ENCODE data around the gene SAFB2. TPM values are rescaled to one million over a fixed set of nuclear protein-coding genes. Genes with fewer than 3 reads are reported as not detected.

Gene SAFB2
- total RNA-seq, 1 donor from 2014 or later: 70.9 TPM

DNA sequence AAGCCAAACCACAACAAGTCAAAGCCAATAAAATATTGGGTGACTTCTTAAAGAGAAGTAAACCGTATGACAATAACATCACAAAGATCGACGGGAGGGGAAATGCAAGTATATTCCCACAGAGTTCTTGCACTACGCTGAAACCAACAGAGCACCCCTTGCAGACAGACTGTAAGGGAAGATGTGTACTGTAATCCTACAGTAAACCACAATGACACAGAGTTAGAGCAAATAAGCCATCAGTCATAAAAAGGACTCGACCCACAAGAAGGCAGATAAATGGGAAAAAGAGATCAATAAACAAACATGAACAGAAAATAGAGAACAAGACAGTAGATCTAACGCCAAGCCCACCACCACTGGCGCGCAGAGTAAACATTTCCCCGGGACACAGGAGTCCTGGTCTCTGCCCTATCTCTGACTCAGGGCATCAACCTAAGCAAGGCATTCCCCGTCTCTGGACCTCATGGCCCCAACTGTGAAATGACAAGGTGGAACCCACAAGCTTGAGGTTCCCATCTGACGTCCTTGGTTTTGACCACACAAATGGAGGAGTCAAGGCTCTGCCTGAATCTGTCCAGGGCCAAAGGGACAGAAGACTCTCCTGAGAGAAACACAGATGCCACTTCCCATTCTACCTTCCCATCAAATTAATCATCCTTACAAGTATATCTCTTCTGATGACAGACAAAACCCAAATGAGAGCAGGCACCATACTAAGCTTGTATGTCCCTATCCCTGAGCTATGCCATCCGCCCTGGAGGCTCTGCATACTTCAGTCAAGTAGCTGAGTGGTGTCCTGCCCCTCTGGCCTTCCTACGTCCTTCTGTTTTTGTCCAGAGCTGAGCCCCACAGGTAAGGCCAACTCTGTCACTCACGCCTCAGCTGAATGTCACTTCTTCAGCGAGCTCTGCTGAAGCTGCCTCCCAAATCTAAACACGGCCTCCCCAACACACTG is 15.0 kb downstream of the SAFB2 start:
- no peak for DNase-seq
- no peaks in the 10 kb centered on the region for H3K36me3 Mint-ChIP-seq (ENCODE audit: unreplicated experiment)
- TF ChIP-seq, protein P1, sequence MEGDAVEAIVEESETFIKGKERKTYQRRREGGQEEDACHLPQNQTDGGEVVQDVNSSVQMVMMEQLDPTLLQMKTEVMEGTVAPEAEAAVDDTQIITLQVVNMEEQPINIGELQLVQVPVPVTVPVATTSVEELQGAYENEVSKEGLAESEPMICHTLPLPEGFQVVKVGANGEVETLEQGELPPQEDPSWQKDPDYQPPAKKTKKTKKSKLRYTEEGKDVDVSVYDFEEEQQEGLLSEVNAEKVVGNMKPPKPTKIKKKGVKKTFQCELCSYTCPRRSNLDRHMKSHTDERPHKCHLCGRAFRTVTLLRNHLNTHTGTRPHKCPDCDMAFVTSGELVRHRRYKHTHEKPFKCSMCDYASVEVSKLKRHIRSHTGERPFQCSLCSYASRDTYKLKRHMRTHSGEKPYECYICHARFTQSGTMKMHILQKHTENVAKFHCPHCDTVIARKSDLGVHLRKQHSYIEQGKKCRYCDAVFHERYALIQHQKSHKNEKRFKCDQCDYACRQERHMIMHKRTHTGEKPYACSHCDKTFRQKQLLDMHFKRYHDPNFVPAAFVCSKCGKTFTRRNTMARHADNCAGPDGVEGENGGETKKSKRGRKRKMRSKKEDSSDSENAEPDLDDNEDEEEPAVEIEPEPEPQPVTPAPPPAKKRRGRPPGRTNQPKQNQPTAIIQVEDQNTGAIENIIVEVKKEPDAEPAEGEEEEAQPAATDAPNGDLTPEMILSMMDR (IDR thresholded peaks at IDR 0.05; ENCODE audit: partially characterized antibody, unreplicated experiment): no peak
- no peak overlapping the region for H3K4me3 Mint-ChIP-seq (ENCODE audit: unreplicated experiment)
- peaks cover 2% of the 10 kb centered on the region for H3K9me3 Mint-ChIP-seq (ENCODE audit: unreplicated experiment)
- H3K4me1 Mint-ChIP-seq (ENCODE audit: low read depth, unreplicated experiment): peaks cover 3% of the 10 kb centered on the region
- no peaks in the 10 kb centered on the region for H3K27me3 Mint-ChIP-seq (ENCODE audit: unreplicated experiment)
- H3K27ac Mint-ChIP-seq (ENCODE audit: unreplicated experiment): peak overlapping the region; percentile 23

DNA sequence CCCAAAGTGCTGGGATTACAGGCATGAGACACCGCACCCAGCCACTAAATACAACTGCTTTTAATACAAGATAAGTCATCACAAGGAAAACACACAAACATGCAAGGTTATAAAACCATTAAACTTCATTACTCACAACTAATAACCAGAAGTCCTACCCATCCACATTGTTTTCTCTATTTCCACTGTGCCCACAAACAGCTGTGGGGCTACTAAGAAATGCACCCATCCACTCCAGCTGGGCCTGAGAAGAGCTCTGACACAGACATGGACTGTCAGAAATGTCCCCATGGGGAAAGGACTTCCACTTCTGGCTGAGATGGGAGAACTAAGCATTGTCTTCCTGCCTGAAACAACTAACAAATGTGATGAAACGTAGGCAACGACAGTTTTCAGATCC is 17.2 kb downstream of the SAFB2 start:
- H3K27ac Mint-ChIP-seq (ENCODE audit: unreplicated experiment): no peak overlapping the region
- no peak for DNase-seq
- peaks cover 3% of the 10 kb centered on the region for H3K4me1 Mint-ChIP-seq (ENCODE audit: low read depth, unreplicated experiment)
- TF ChIP-seq, protein P1 (IDR thresholded peaks at IDR 0.05; ENCODE audit: partially characterized antibody, unreplicated experiment): no peak
- peaks cover under 1% of the 10 kb centered on the region for H3K36me3 Mint-ChIP-seq (ENCODE audit: unreplicated experiment)
- H3K27me3 Mint-ChIP-seq (ENCODE audit: unreplicated experiment): no peaks in the 10 kb centered on the region
- H3K4me3 Mint-ChIP-seq (ENCODE audit: unreplicated experiment): no peak overlapping the region
- peaks cover 2% of the 10 kb centered on the region for H3K9me3 Mint-ChIP-seq (ENCODE audit: unreplicated experiment)

DNA sequence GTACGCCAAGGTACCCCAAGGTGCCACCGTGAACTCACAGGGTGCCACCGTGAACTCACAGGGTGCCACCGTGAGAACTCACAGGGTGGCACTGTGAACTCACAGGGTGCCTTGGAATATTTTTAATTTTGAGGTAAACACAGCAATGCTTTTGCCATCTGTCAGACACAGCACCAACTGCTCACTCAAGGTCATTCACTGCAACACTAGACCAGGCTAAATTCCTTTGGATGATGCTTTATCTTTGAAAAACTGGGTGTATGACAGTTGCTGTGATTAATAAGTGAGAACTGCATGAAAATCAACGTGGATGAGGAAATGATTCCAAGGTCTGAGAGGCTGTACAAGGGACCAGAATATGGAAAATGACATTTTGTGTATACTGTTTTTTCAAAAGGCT is 18.9 kb downstream of the SAFB2 start:
- TF ChIP-seq, protein P1 (IDR thresholded peaks at IDR 0.05; ENCODE audit: partially characterized antibody, unreplicated experiment): no peak
- H3K4me1 Mint-ChIP-seq (ENCODE audit: low read depth, unreplicated experiment): peaks cover 3% of the 10 kb centered on the region
- H3K36me3 Mint-ChIP-seq (ENCODE audit: unreplicated experiment): peaks cover 9% of the 10 kb centered on the region
- no peak for DNase-seq
- no peaks in the 10 kb centered on the region for H3K27me3 Mint-ChIP-seq (ENCODE audit: unreplicated experiment)
- H3K4me3 Mint-ChIP-seq (ENCODE audit: unreplicated experiment): no peak overlapping the region
- peaks cover 2% of the 10 kb centered on the region for H3K9me3 Mint-ChIP-seq (ENCODE audit: unreplicated experiment)
- H3K27ac Mint-ChIP-seq (ENCODE audit: unreplicated experiment): no peak overlapping the region

DNA sequence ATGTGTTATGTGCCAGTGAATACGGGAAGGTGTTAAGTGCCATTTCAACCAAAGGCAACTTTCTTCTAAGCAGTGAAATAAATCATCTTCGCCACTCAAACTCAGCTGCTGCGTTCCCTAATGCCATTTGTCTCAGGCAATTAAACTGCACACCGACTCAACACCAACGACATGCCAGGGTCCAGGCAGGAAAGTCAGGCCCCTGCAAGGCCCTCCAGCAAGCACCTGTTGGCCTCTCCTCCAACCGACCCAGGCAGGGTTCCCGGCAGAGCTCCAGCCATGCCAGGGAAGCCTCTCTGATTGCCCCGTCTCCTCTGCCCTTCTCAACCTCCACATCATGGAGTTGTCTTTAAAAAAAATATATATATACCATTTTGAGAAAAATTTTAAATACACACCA is 21.8 kb downstream of the SAFB2 start:
- Mint-ChIP-seq H3K36me3 (ENCODE audit: unreplicated experiment) (peaks cover 9% of the 10 kb centered on the region), H3K4me1 (ENCODE audit: low read depth, unreplicated experiment) (peaks cover 3% of the 10 kb centered on the region), H3K27me3 (ENCODE audit: unreplicated experiment) (no peaks in the 10 kb centered on the region), H3K27ac (ENCODE audit: unreplicated experiment) (no peak overlapping the region), H3K9me3 (ENCODE audit: unreplicated experiment) (peaks cover 2% of the 10 kb centered on the region), H3K4me3 (ENCODE audit: unreplicated experiment) (no peak overlapping the region)
- TF ChIP-seq, protein P1 (IDR thresholded peaks at IDR 0.05; ENCODE audit: partially characterized antibody, unreplicated experiment): no peak
- DNase-seq: no peak

DNA sequence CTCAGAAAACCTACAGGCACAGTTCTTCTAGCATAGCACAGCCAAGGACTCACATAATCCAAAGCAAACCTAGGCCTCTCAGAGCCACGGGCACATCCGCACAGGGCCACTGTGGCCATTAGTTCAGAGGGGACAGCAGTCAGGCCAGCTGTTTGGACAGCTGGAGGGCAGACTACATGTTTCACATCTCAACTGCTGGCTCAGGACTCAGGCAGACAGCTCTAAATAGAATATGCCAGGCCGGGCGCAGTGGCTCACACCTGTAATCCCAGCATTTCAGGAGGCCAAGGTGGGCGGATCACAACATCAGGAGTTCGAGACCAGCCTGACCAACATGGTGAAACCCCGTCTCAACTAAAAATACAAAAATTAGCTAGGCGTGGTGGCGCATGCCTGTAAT is 26.8 kb downstream of the SAFB2 start:
- no peak for DNase-seq
- peaks cover 9% of the 10 kb centered on the region for H3K36me3 Mint-ChIP-seq (ENCODE audit: unreplicated experiment)
- H3K27me3 Mint-ChIP-seq (ENCODE audit: unreplicated experiment): no peaks in the 10 kb centered on the region
- no peak overlapping the region for H3K4me3 Mint-ChIP-seq (ENCODE audit: unreplicated experiment)
- no peak overlapping the region for H3K27ac Mint-ChIP-seq (ENCODE audit: unreplicated experiment)
- H3K9me3 Mint-ChIP-seq (ENCODE audit: unreplicated experiment): no peaks in the 10 kb centered on the region
- H3K4me1 Mint-ChIP-seq (ENCODE audit: low read depth, unreplicated experiment): peaks cover 2% of the 10 kb centered on the region
- TF ChIP-seq, protein P1 (IDR thresholded peaks at IDR 0.05; ENCODE audit: partially characterized antibody, unreplicated experiment): no peak

Data from glutamatergic neuron (in vitro differentiated cells).